ENCODE measurements around the gene TMCC2.

TMCC2 gene

DNA sequence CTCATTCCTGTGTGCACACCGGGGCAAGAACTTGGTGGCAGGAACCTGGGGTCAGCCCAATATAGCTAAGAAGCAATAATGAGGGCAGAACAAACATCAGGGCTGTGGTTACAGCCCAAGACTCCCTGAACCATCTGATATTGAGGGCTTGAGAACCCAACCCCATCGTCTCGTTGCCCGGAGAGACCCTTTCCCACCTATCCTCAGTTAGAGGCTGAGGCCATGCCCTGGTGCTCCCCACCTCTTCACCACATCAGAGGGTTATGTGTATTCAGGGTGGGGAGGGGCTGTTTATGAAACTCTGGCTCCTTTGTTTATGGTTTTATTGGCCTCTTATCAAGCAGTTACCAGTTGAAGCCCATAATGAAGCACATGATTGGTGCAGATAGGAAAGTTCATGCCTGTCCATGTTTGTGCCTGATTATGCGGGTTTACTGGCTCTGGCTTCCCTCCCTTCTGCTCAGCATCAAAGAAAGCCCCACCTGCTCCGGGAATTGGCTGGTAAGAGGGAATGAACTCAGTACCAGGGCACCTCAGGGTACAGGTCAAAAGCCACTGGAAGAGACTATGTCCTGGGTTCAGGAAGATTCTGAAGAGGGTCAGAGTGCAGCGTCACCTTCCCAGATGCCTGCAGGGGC lies 79.3 kb downstream of the TMCC2 start:
- no peak for DNase-seq

DNA sequence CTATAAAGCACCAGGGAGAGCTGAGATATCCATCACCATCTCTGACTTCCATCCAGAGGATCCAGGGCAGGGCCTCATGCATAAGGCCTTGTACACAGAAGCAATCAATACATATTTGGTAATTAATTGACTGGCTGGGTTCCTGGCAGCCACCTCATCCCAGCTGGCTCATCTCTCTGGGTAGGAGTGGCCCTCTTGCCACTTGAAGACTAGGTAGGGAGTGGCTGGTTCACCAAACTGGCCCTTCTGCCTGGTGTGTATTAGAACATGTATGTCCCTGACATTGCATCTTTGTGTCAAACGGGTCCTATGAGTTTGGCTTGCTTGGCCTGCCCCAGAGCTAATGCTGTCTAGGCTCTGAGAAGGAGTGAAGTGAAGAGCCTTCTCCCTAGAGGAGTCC lies 82.0 kb downstream of the TMCC2 start:
- DNase-seq = no peak

DNA sequence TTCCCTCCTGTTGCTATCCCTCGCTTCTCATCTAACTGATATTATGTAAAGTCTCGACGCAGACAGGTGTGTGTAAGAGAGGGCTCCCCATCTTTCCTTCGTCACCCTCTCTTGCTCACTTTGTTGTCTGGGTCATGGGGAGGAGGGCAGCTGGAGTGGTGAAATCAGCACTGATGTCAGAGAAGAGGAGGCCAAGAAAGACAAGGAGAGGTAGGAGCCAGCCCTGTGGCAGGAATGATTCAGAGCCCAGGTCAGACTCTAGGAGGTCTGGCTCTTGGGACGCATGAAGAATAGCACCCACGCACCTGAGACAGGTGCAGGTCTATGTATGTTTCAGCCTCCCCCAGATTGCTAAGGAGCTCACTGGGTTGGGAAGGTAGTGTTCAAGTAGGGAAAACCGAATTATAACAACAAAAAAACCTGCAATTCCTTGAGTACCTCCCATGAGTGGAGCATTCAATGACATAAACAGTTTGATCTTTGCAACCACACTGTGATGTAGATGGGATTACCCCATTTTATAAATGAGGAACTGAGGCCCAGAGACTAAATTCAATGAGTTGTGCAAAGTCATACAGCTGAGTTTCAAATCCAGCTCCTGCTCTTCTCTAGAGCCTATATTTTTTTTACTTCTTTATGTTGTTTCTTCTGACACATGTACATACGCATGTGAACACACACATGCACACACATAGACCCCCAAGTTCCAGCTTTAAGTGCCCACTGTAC lies 83.4 kb downstream of the TMCC2 start:
- DNase-seq = no peak

DNA sequence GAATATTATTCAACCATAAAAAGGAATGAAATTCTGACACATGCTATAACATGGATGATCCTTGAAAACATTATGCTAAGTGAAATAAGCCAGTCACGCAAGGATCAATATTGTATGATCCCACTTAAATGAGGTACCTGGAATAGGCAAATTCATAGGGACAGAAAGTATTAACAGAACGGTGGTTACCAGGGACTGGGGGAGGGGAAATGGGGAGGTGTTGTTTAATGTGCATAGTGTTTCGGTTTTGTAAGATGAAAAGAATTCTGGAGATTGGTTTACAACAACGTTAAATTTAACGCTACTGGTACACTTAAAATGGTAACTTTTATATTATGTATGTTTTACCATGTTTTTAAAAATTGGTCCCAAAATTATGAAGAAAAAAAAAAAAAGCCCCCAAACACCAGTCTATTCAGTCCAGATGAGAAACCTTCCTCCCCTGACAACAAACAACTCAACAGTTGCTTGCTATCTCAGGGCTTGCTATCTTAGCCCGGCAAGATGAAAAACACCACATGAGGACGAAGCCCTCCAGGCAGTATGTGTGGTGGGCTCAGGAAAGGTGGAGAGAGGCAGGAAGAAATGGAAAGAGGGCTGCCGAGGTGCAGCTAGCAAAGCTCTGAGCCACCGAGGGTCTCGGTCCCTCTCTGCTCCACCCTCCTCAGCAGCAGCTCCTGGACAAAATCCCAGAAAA lies 85.3 kb downstream of the TMCC2 start:
- DNase-seq = peak; percentile 30

DNA sequence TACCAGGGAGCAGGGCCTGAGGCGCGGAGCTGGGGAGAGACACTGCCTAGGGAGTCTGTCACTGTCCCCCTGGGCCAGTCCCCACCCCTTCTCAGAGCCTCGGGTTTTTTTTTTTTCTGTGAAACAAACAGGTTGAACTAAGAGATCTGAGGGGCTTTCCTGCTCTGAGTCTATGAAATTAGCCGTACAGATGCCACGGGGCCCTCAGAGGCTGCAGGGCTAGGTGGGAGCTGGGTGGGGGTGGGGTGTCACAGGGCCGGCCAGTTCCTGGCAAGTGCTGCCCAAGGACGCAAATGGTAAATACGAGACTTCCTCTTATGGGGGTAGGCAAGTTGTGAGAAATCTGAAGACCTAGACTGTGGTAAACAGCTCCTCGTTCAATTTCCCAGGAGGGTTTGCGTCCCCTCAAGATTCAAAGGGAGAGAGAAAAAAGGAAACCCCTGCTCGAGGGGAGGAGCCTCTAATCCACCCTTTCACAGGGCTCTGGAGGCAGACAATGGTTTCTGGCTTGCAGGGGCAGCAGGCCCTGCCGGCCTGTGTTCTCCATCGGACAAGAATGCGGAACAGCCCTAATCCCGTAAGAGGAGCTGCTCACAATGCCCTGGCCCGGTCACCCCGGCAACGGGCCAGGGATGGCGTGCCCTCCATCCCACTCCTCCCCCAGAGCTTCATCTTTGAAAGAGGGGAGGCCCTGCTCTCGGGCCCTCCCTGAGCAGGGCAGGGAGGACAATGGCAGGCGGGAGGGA lies 86.0 kb downstream of the TMCC2 start:
- peak; percentile 32 for DNase-seq

DNA sequence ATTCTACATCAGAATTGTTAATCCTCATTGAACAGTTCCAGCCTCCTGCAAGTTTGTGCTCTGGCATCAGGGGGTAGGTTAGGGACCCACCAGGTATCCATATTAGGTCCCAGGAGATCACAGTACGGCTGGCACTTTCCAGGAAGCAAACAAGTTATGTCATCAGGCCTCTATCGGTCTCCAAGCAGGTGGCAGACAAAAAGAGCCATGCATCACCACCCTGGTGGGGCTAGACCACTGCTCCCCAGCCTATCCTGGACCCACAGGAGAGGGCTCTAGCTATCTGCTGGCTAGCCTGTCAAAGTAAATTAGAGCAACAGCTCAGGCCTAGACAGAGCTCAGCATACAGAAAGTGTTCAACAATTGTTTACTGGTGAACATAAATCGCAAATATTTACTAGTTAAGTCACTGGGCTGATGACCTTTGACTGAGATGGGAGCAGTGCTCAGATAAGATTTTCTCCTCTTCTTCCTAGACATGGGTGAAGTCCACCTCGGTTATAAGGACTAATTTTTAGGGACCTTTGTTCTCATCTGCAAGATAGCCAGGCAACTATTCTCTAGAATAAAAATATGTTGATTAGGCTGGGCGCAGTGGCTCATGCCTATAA lies 87.4 kb downstream of the TMCC2 start:
- DNase-seq = no peak

DNA sequence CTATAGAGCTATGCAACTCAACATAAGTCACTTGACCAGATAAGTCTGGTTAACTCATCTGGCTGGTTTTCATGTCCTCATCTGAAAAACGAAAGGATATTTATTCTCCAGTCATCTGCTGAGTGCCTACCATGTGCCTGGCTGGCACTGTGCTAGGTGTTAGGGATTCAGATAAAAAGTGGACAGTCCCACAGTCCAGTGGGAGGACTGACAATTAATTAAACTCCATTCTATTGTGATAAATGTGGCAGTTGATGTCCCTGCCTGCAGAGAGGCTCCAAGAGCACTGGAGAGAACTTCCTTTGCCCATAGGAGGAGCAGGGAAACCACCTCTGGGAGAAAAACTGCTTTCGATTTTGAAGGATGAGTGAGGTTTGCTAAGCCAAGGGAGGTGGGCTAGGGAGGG lies 88.4 kb downstream of the TMCC2 start:
- no peak for DNase-seq

DNA sequence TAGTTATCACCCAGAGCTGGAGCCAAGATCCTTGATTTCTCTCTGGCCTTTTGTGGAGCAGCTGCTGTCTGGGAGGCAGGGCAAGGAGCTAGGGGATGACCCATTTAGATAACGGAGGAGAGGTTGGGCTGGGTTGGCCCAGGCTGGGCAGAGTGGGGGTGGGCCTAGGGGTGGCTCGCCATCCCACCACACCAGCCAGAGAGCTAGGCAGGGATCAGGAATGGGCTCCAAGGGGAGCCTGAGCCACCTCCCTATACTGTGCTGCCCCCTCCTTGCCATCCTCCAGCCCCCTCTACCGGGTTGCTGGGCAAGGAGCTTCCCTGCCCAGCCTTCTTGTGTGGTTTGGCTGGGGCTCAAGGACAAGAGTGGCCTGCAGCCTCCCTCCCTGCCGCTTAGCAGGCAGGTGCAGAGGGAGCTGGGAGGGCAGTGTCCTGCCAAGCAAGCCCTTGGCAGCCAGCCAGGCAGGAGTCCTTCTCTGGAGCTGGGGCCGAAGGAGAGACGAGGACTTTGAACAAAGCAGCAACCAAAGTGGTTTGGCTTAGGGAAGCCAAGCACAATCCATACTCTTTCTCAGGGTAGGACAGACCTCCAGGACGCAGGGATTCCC lies 89.7 kb downstream of the TMCC2 start:
- DNase-seq = no peak

DNA sequence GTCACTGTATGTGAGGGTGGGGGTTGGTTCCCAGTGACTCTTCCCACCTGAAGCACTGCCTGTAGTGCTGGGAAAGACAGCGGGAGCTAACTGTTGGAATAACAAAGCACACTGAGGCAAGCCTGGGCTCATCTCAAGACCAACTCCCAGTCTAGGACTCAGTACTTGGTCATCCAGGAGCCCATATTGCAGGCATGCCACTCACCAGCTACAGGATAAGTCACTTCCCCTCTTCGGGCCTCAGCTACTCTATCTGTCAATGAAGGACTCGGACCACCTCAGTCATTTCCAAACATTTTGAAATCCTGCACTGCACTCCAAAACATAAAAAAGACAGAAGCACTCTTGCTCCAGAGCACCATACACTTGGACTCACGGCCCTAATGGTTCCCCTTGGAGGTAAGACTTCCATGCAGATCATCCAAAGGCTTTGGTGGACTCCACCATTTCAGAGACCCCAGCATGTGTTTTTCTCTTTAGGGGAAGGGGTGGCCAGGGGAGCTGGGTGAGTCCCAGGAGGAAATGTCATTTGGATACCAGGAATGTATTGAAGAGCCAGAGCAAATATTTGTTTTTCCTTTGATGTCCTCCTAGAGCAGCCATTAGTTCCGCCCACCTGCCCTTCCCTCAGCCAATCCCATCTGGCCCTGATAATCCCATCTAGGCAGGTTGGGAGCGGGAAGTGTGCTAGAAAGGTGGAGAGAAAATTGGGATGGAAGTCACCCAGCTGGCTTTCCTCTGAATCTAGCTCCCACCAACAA lies 90.7 kb downstream of the TMCC2 start:
- no peak for DNase-seq

DNA sequence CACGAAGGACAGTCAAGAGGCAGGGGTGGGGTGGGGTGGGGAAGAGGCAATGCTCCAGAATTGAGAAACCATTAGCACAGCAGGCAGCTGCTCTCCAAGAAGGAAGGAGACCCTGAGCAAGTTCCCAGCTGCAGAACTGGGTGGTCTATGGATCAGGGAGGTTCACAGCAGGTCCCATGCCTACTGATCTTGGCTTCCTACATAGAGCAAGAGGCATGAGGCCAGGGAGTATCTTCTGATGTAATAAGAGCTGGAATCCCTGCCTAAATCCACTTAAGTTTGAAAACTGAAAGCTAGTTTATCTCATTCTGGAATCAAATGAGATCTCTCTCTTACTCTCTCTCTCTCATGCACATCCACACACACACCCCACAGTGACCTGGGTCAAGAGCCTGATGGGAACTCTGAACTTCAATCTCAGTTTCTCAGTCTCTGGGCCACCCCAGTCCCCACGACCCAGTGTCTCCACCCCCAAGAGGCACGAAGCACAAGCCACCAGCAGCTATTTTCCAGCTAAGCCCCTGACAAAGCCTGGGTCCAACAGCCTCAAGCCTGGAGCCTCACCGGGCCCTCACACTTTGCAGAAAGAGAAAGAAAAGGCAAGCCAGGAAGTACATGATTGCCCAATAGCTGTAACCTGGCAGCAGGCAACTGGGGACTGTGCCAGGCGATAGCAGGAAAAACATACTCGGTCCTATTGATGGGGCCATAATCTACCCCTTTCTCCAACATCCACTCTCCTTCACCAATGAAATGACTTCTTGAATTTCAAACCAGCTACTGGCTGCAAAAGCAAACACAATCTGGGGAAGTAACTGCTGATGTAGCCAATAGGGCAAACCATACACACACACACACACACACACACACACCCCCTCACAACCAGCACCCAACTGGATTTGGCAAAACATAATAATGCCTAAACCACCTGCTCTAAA lies 91.6 kb downstream of the TMCC2 start:
- no peak for DNase-seq

DNA sequence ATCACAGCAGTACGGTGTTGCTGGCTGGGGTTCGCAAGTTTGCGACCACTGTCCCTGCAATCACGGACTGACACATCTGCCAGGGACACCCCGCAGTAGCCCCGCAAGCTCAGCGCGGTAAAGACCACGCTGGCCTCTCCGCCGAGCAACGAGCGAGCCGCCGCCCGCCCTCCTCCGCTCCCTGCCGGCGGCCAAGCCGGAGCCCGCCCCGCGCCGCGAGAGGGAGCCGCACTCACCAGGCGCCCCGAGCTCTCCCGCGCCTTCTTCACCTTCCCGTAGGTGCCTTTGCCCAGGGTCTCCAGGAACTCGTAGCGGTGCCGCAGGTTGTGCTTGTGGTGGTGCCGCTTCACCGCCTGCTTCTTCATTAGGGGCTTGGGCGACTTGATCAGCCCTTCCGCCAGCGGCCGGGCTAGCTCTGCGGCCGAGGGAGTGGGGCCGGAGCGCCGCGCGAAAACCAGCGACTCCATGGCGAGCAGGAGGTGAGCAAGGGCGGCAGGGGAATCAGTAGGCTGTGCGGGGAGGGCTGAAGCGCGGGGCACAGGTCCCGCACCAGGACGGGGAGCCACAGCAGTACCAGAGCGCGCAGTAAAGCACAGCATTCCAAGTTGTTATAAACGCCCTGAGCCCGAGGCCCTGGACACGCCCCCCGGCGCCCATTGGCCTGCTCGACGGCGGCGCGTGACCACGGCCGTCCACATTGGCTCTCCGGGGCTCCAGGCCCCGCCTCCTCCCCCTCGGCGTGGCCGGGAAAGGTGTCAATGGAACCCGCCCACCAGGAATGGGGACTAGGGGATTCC lies 93.6 kb downstream of the TMCC2 start, which contains the start of gene NUAK2:
NUAK2 (minus strand) TSS at position 584 of the 797 bp plus-strand sequence; CDS start at position 467, 117 bp downstream.
- peak; percentile 89 for DNase-seq

DNA sequence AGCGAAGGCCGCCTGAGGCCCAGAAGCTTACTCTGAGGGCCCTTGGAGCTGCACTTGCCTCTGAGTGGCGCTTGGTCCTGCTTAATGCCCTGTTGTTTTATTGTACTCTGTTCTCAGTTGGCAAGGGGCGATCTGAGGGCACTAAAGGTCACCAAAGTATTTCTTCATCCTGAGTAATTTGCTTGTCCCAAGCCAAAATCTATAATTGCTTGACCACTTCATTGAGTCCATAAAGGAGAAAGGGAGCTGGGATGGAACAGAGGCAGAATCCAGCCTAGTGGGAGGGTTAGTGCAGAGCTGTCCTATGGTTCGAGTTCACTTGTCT lies 94.2 kb downstream of the TMCC2 start:
- DNase-seq = no peak
